ENCODE results near the gene AGO1. TPM values are rescaled to one million over a fixed set of nuclear protein-coding genes. Genes with fewer than 3 reads are reported as not detected.

Gene AGO1
- total RNA-seq, 2 donors from 2014 or later = 28.6 to 33.0 TPM

DNA sequence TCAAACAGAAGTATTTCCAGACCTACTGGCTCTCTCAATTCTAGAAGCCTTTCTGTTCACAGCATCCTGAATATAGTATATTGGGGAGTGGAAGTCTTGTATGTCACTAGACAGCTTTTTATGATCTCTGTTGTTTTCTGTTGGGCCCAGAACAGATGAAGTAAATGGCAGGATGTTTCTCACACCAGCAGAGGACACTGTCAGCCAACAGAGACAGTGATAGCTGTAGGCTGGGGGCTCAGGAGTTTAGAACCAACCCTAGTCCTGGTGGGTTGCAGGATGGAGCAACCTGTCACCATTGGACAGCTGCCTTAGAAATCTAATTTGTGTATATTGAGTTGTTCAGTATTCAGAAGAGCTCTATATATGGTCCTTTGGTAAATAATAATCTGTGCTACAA is 16.9 kb downstream of the AGO1 start:
- peaks cover 2 to 21% of the 10 kb centered on the region in 2 donors for H3K36me3 Mint-ChIP-seq (ENCODE audit: insufficient read depth in 2 of 2)
- DNase-seq (no peak), ATAC-seq (replicated peaks in 1 of 2) (no peak)
- peak overlapping the region; percentile 31 for H3K27ac Mint-ChIP-seq
- no peaks in the 10 kb centered on the region for H3K4me1 Mint-ChIP-seq (ENCODE audit: low read depth)
- no peaks in the 10 kb centered on the region for H3K9me3 Mint-ChIP-seq
- H3K27me3 Mint-ChIP-seq (ENCODE audit: low read depth) = no peaks in the 10 kb centered on the region
- H3K4me3 Mint-ChIP-seq = no peak overlapping the region

- ATAC-seq (replicated peaks in 1 of 2) (no peak), DNase-seq (no peak)
- Mint-ChIP-seq H3K4me1 (ENCODE audit: low read depth) (no peaks in the 10 kb centered on the region), H3K27ac (no peak overlapping the region), H3K27me3 (ENCODE audit: low read depth) (no peaks in the 10 kb centered on the region), H3K36me3 (ENCODE audit: insufficient read depth in 2 of 2) (peaks cover 2 to 20% of the 10 kb centered on the region in 2 donors), H3K4me3 (no peak overlapping the region), H3K9me3 (no peaks in the 10 kb centered on the region)
These were observed 18.2 kb downstream of the AGO1 start for GRCh38 chr1:35901235-35901634.

- Mint-ChIP-seq H3K9me3 (no peaks in the 10 kb centered on the region), H3K4me3 (no peak overlapping the region), H3K27me3 (ENCODE audit: low read depth) (no peaks in the 10 kb centered on the region), H3K27ac (no peak overlapping the region), H3K4me1 (ENCODE audit: low read depth) (no peaks in the 10 kb centered on the region), H3K36me3 (ENCODE audit: insufficient read depth in 2 of 2) (peaks cover 2 to 18% of the 10 kb centered on the region in 2 donors)
- ATAC-seq (replicated peaks in 1 of 2) (no peak), DNase-seq (no peak)
These were observed 19.7 kb downstream of the AGO1 start for GRCh38 chr1:35902671-35903070.

- Mint-ChIP-seq H3K27me3 (ENCODE audit: low read depth) (no peaks in the 10 kb centered on the region), H3K4me1 (ENCODE audit: low read depth) (no peaks in the 10 kb centered on the region), H3K9me3 (no peaks in the 10 kb centered on the region), H3K4me3 (no peak overlapping the region), H3K36me3 (ENCODE audit: insufficient read depth in 2 of 2) (peaks cover 15 to 33% of the 10 kb centered on the region in 2 donors), H3K27ac (no peak overlapping the region)
- ATAC-seq (replicated peaks in 1 of 2) (no peak), DNase-seq (no peak)
These were observed 31.7 kb downstream of the AGO1 start for GRCh38 chr1:35914717-35915116.

- H3K36me3 Mint-ChIP-seq (ENCODE audit: insufficient read depth in 2 of 2) = peaks cover 15 to 32% of the 10 kb centered on the region in 2 donors
- H3K4me3 Mint-ChIP-seq = no peak overlapping the region
- no peaks in the 10 kb centered on the region for H3K27me3 Mint-ChIP-seq (ENCODE audit: low read depth)
- H3K9me3 Mint-ChIP-seq = no peaks in the 10 kb centered on the region
- H3K27ac Mint-ChIP-seq = no peak overlapping the region
- ATAC-seq (replicated peaks in 1 of 2) (no peak), DNase-seq (no peak)
- no peaks in the 10 kb centered on the region for H3K4me1 Mint-ChIP-seq (ENCODE audit: low read depth)
These were observed 32.7 kb downstream of the AGO1 start for GRCh38 chr1:35915693-35916092.

GRCh38 chr1:35923791-35924221 is 40.8 kb downstream of the AGO1 start:
- ATAC-seq (replicated peaks in 1 of 2) (no peak), DNase-seq (no peak)
- Mint-ChIP-seq H3K4me3 (no peak overlapping the region), H3K27me3 (ENCODE audit: low read depth) (no peaks in the 10 kb centered on the region), H3K36me3 (ENCODE audit: insufficient read depth in 2 of 2) (peaks cover 2 to 4% of the 10 kb centered on the region in 2 donors), H3K27ac (no peak overlapping the region), H3K4me1 (ENCODE audit: low read depth) (no peaks in the 10 kb centered on the region), H3K9me3 (no peaks in the 10 kb centered on the region)

- ATAC-seq (replicated peaks in 1 of 2) (no peak), DNase-seq (no peak)
- Mint-ChIP-seq H3K36me3 (ENCODE audit: insufficient read depth in 2 of 2) (peaks cover 0 to 2% of the 10 kb centered on the region in 2 donors), H3K4me3 (no peak overlapping the region), H3K27me3 (ENCODE audit: low read depth) (no peaks in the 10 kb centered on the region), H3K9me3 (no peaks in the 10 kb centered on the region), H3K27ac (no peak overlapping the region), H3K4me1 (ENCODE audit: low read depth) (peaks cover 10% of the 10 kb centered on the region)
These were observed 41.8 kb downstream of the AGO1 start for GRCh38 chr1:35924838-35925237.

DNA sequence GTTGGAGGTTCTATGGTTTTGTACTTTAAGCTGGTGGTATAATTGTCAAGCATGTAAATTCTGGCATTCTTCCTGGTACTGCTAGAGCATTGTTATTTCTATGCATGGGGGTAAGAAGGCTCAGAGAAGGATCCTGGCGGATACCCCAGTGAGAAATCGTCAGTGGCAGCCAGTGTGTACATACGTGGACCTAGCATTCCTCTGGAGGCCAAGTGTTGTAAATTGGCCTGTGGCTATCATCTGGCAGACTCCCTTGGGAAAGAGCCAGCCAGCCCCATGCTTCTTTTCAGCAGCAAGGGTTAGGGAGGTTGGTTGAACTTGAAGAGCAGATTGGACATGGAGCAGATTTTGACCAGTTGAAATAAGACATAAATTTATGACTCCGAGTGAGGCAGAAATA is 42.7 kb downstream of the AGO1 start:
- H3K27me3 Mint-ChIP-seq (ENCODE audit: low read depth) = no peaks in the 10 kb centered on the region
- no peaks in the 10 kb centered on the region for H3K9me3 Mint-ChIP-seq
- no peak overlapping the region for H3K27ac Mint-ChIP-seq
- no peak overlapping the region for H3K4me3 Mint-ChIP-seq
- ATAC-seq (replicated peaks in 1 of 2) (no peak), DNase-seq (no peak)
- peaks cover 15% of the 10 kb centered on the region for H3K4me1 Mint-ChIP-seq (ENCODE audit: low read depth)
- peaks cover 0 to 2% of the 10 kb centered on the region in 2 donors for H3K36me3 Mint-ChIP-seq (ENCODE audit: insufficient read depth in 2 of 2)

DNA sequence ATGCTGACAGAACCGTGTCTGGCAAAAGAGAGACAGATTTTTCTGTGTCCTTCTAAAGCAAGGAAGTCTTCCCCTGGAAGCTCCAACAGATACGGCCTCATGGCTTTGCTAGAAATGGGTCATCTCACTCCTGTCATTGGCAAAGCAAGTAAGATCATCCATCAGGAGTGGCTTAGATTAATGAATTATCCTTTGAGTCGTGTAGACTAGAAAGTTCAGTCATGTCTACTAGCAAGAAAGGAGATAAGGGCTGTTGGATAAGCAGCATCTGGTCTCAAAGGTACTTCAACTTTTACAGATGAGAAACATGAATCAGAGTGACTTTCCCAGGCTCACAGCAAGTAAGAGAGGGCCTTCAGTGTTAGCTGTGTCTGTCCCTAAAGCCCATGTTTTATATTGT is 44.5 kb downstream of the AGO1 start:
- peaks cover 26% of the 10 kb centered on the region for H3K4me1 Mint-ChIP-seq (ENCODE audit: low read depth)
- DNase-seq = no peak
- no peak for ATAC-seq (replicated peaks in 1 of 2)
- H3K9me3 Mint-ChIP-seq = no peaks in the 10 kb centered on the region
- no peaks in the 10 kb centered on the region for H3K27me3 Mint-ChIP-seq (ENCODE audit: low read depth)
- H3K27ac Mint-ChIP-seq = no peak overlapping the region
- H3K36me3 Mint-ChIP-seq (ENCODE audit: insufficient read depth in 2 of 2) = peaks cover 0 to 2% of the 10 kb centered on the region in 2 donors
- H3K4me3 Mint-ChIP-seq = no peak overlapping the region

GRCh38 chr1:35929730-35930592 is 47.0 kb downstream of the AGO1 start:
- Mint-ChIP-seq H3K27me3 (ENCODE audit: low read depth) (no peaks in the 10 kb centered on the region), H3K9me3 (no peaks in the 10 kb centered on the region), H3K27ac (peak overlapping the region; percentile 98), H3K36me3 (ENCODE audit: insufficient read depth in 2 of 2) (peaks cover 0 to 3% of the 10 kb centered on the region in 2 donors), H3K4me1 (ENCODE audit: low read depth) (peaks cover 41% of the 10 kb centered on the region), H3K4me3 (peak overlapping the region; percentile 91 to 94)
- ATAC-seq (replicated peaks in 1 of 2) = peak in 1 of 2 donors; percentile 3
- peak; percentile 25 to 40 for DNase-seq

- Mint-ChIP-seq H3K36me3 (ENCODE audit: insufficient read depth in 2 of 2) (peaks cover 0 to 3% of the 10 kb centered on the region in 2 donors), H3K9me3 (no peaks in the 10 kb centered on the region), H3K27ac (peak within 1 kb of the TSS; percentile 98), H3K4me3 (peak within 1 kb of the TSS; percentile 94), H3K27me3 (ENCODE audit: low read depth) (no peaks in the 10 kb centered on the region), H3K4me1 (ENCODE audit: low read depth) (peaks cover 41% of the 10 kb centered on the region)
- DNase-seq (peak; percentile 93 to 94), ATAC-seq (replicated peaks in 1 of 2) (peak; percentile 94)
These were observed 47.8 kb downstream of the AGO1 start, which contains the start of gene AGO3 for GRCh38 chr1:35930593-35931445. AGO3 (plus strand) TSS chr1:35931105; CDS start chr1:35931427, 322 bp downstream.

DNA sequence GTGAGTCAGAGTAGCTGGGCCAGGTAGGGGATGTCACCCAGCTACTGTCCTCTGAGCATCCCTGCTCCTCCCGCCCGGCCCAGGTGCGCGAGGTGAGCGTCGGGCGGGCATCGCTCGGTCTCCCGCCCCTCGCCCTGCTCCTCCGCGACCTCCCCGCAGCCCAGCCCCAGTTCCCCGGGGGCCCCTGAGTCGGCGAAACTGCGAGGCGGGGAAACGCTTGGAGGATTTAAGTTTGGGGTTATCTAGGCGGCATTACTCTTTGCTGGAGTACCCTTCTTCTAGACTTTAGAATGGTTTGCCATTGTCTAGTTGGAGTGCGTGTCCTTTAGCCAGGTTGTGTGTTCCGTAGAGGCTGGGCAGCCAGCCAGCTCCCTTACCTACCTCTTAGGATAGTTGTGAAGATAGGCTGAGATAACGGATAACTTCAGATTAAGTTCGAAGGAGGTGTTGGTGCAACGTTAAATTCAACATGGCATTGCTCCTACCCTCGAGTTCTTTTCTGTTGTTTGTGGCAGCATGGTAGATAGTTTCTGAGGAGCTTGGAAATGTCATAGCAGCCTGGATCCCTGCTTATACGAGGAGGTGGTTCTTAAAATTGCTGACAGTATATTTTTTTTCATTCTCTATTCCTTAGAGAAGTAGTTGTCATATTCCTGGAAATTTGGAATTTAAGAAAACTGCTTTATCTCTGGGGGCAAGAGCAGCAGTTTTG is 48.6 kb downstream of the AGO1 start:
- DNase-seq = no peak
- H3K4me3 Mint-ChIP-seq = peak overlapping the region; percentile 94
- ATAC-seq (replicated peaks in 1 of 2) = no peak
- peak overlapping the region; percentile 72 for H3K27ac Mint-ChIP-seq
- H3K4me1 Mint-ChIP-seq (ENCODE audit: low read depth) = peaks cover 41% of the 10 kb centered on the region
- peaks cover 0 to 3% of the 10 kb centered on the region in 2 donors for H3K36me3 Mint-ChIP-seq (ENCODE audit: insufficient read depth in 2 of 2)
- H3K9me3 Mint-ChIP-seq = no peaks in the 10 kb centered on the region
- no peaks in the 10 kb centered on the region for H3K27me3 Mint-ChIP-seq (ENCODE audit: low read depth)

Measured in activated T-cell treated with anti-CD3 and anti-CD28 coated beads, Interleukin-2, amount 50 U/mL, for 72 hours (primary cell).